Breast epithelium (tissue), 3 donors: ENCODE results near the gene HOXC13.

Source experiments
- CTCF ChIP-seq, 3 donors: fragments of 450-650 bp; IDR thresholded peaks; one replicate each; pipeline ENCODE4 v1.5.1; 2016 to 2017; ENCODE audit warnings: antibody characterized with exemption in 3 of 3, mild to moderate bottlenecking in 3 of 3, moderate library complexity in 3 of 3
- POLR2A ChIP-seq: fragments of 450-650 bp; IDR thresholded peaks from one replicate; pipeline ENCODE4 v1.6.1; 2016; ENCODE audit warnings: antibody characterized with exemption, mild to moderate bottlenecking, moderate library complexity

- TF ChIP-seq CTCF (IDR thresholded peaks at IDR 0.05) (no peak), POLR2A (no peak)
Observed at GRCh38 chr12:53985692-53985993, 47.0 kb downstream of the HOXC13 start.
